IPS-20b (cell line): ENCODE data around the gene KSR2.
"Not testable (repeated sequence)": the region's sequence is repeated elsewhere in the genome, so short reads cannot be mapped to it uniquely, and the experiment has no call there.

ENCODE experiments used
- H3K27ac ChIP-seq: one replicate; pipeline ENCODE4 v1.5.1; 2013; ENCODE audit warnings: low read length
- H3K27me3 ChIP-seq: 2 replicates; pipeline ENCODE4 v1.6.1; 2013; ENCODE audit warnings: mild to moderate bottlenecking, low read length, inconsistent platforms; ENCODE audit not compliant: insufficient read depth
- H3K36me3 ChIP-seq: 2 replicates; pipeline ENCODE4 v1.6.1; 2013; ENCODE audit warnings: low read depth, mild to moderate bottlenecking, inconsistent platforms, low read length, moderate library complexity; ENCODE audit not compliant: insufficient read depth
- H3K4me1 ChIP-seq: 2 replicates; pipeline ENCODE4 v1.6.1; 2013; ENCODE audit warnings: mild to moderate bottlenecking, control low read depth, inconsistent platforms, low read length, moderate library complexity; ENCODE audit not compliant: insufficient read depth
- H3K4me3 ChIP-seq: 2 replicates; pipeline ENCODE4 v1.5.1; 2013; ENCODE audit warnings: mild to moderate bottlenecking, low read length, inconsistent platforms
- H3K9ac ChIP-seq: 2 replicates; pipeline ENCODE4 v1.6.1; 2013; ENCODE audit warnings: low read depth, mild to moderate bottlenecking, inconsistent platforms, low read length, moderate library complexity
- H3K9me3 ChIP-seq: 2 replicates; pipeline ENCODE4 v1.6.1; 2013; ENCODE audit warnings: mild to moderate bottlenecking, low read depth, low read length, inconsistent platforms; ENCODE audit not compliant: insufficient read depth

The KSR2 gene

GRCh38 chr12:117907108-117907689 is 61.6 kb downstream of the KSR2 start:
- H3K27me3 ChIP-seq: no peaks in the 10 kb centered on the region
- H3K4me3 ChIP-seq: no peak overlapping the region
- no peak overlapping the region for H3K27ac ChIP-seq
- H3K9ac ChIP-seq: no peak overlapping the region
- H3K36me3 ChIP-seq: no peaks in the 10 kb centered on the region
- no peaks in the 10 kb centered on the region for H3K9me3 ChIP-seq
- no peaks in the 10 kb centered on the region for H3K4me1 ChIP-seq

- Histone ChIP-seq H3K27ac (no peak overlapping the region), H3K9ac (no peak overlapping the region), H3K27me3 (no peaks in the 10 kb centered on the region), H3K4me3 (no peak overlapping the region), H3K36me3 (no peaks in the 10 kb centered on the region), H3K9me3 (no peaks in the 10 kb centered on the region; the same call in 1 of the 2 replicates), H3K4me1 (no peaks in the 10 kb centered on the region)
Observed at GRCh38 chr12:117904051-117904450, 64.7 kb downstream of the KSR2 start.

GRCh38 chr12:117903110-117903840 is 65.5 kb downstream of the KSR2 start:
- no peak overlapping the region for H3K4me3 ChIP-seq
- H3K9me3 ChIP-seq: no peaks in the 10 kb centered on the region; the same call in 1 of the 2 replicates
- H3K27ac ChIP-seq: no peak overlapping the region
- no peaks in the 10 kb centered on the region for H3K36me3 ChIP-seq
- H3K27me3 ChIP-seq: no peaks in the 10 kb centered on the region
- H3K9ac ChIP-seq: no peak overlapping the region
- H3K4me1 ChIP-seq: no peaks in the 10 kb centered on the region

GRCh38 chr12:117901631-117902030 is 67.2 kb downstream of the KSR2 start:
- no peaks in the 10 kb centered on the region for H3K36me3 ChIP-seq
- H3K9me3 ChIP-seq: no peaks in the 10 kb centered on the region; the same call in 1 of the 2 replicates
- H3K27ac ChIP-seq: no peak overlapping the region
- H3K4me3 ChIP-seq: no peak overlapping the region
- H3K27me3 ChIP-seq: no peaks in the 10 kb centered on the region
- no peaks in the 10 kb centered on the region for H3K4me1 ChIP-seq
- H3K9ac ChIP-seq: no peak overlapping the region

- Histone ChIP-seq H3K9me3 (no peaks in the 10 kb centered on the region; the same call in 1 of the 2 replicates), H3K9ac (no peak overlapping the region), H3K4me3 (no peak overlapping the region), H3K4me1 (no peaks in the 10 kb centered on the region), H3K27ac (no peak overlapping the region), H3K36me3 (no peaks in the 10 kb centered on the region), H3K27me3 (no peaks in the 10 kb centered on the region)
Observed at GRCh38 chr12:117900561-117900960, 68.2 kb downstream of the KSR2 start.

- H3K36me3 ChIP-seq: no peaks in the 10 kb centered on the region
- no peak overlapping the region for H3K9ac ChIP-seq
- no peaks in the 10 kb centered on the region for H3K4me1 ChIP-seq
- no peak overlapping the region for H3K4me3 ChIP-seq
- no peak overlapping the region for H3K27ac ChIP-seq
- H3K9me3 ChIP-seq: no peaks in the 10 kb centered on the region; the same call in 1 of the 2 replicates
- H3K27me3 ChIP-seq: no peaks in the 10 kb centered on the region
Observed at GRCh38 chr12:117897372-117898161, 71.2 kb downstream of the KSR2 start.

GRCh38 chr12:117896009-117896408 is 72.8 kb downstream of the KSR2 start:
- Histone ChIP-seq H3K4me1 (no peaks in the 10 kb centered on the region), H3K9ac (no peak overlapping the region), H3K9me3 (no peaks in the 10 kb centered on the region; the same call in 1 of the 2 replicates), H3K4me3 (no peak overlapping the region), H3K36me3 (no peaks in the 10 kb centered on the region), H3K27me3 (no peaks in the 10 kb centered on the region), H3K27ac (no peak overlapping the region)

GRCh38 chr12:117892441-117892840 is 76.3 kb downstream of the KSR2 start:
- Histone ChIP-seq H3K4me1 (no peaks in the 10 kb centered on the region), H3K36me3 (no peaks in the 10 kb centered on the region)

GRCh38 chr12:117891265-117891664 is 77.5 kb downstream of the KSR2 start:
- not testable (repeated sequence) for H3K4me1 ChIP-seq, H3K9me3 ChIP-seq, H3K27ac ChIP-seq, H3K36me3 ChIP-seq, H3K4me3 ChIP-seq, H3K9ac ChIP-seq, H3K27me3 ChIP-seq

More at GRCh38 chr12:117892441-117892840, 76.3 kb downstream of the KSR2 start:
- H3K9me3 ChIP-seq: no peaks in the 10 kb centered on the region
- no peak overlapping the region for H3K27ac ChIP-seq
- H3K4me3 ChIP-seq: no peak overlapping the region
- no peaks in the 10 kb centered on the region for H3K27me3 ChIP-seq
- no peak overlapping the region for H3K9ac ChIP-seq

- Histone ChIP-seq H3K4me1 (no peaks in the 10 kb centered on the region), H3K36me3 (no peaks in the 10 kb centered on the region), H3K27ac (no peak overlapping the region)
Observed at GRCh38 chr12:117890644-117891043, 78.1 kb downstream of the KSR2 start.

GRCh38 chr12:117890137-117890536 is 78.7 kb downstream of the KSR2 start:
- Histone ChIP-seq H3K27ac (no peak overlapping the region), H3K9me3 (no peaks in the 10 kb centered on the region), H3K27me3 (no peaks in the 10 kb centered on the region), H3K4me3 (no peak overlapping the region), H3K9ac (no peak overlapping the region), H3K36me3 (no peaks in the 10 kb centered on the region), H3K4me1 (no peaks in the 10 kb centered on the region)

More at GRCh38 chr12:117890644-117891043, 78.1 kb downstream of the KSR2 start:
- no peaks in the 10 kb centered on the region for H3K27me3 ChIP-seq
- H3K4me3 ChIP-seq: no peak overlapping the region
- H3K9ac ChIP-seq: no peak overlapping the region
- H3K9me3 ChIP-seq: no peaks in the 10 kb centered on the region
